Activated CD8-positive, alpha-beta T cell treated with anti-CD3 and anti-CD28 coated beads for 36 hours (primary cell): Measurements from ENCODE around the gene NAA25. TPM values are rescaled to one million over a fixed set of nuclear protein-coding genes. Genes with fewer than 3 reads are reported as not detected.

ENCODE experiments used
- ATAC-seq: fragments of 200-7000 bp; cut with Tn5 transposase; one replicate; pipeline ENCODE4 v1.10.0; 2021; ENCODE audit warnings: mild to moderate bottlenecking, moderate library complexity
- CTCF ChIA-PET: fragments of 350-600 bp; sonication (Branson Sonifier 250); formaldehyde crosslinking; loops from one replicate; lab custom pipeline; 2021; ENCODE audit warnings: antibody characterized with exemption; lab: Charles Lee
- POLR2A ChIA-PET: fragments of 350-600 bp; sonication (Branson Sonifier 250); formaldehyde crosslinking; loops from one replicate; lab custom pipeline; 2021; ENCODE audit warnings: antibody characterized with exemption; lab: Charles Lee
- DNase-seq: peaks from one replicate; pipeline ENCODE4 v3.0.0-alpha.2; 2020
- H3K27ac Mint-ChIP-seq: one replicate; pipeline ENCODE4 v1.8.0; 2021; ENCODE audit warnings: mild to moderate bottlenecking, mixed read lengths
- H3K27me3 Mint-ChIP-seq: one replicate; pipeline ENCODE4 v1.8.0; 2021; ENCODE audit warnings: mixed read lengths
- H3K36me3 Mint-ChIP-seq: one replicate; pipeline ENCODE4 v1.8.0; 2021; ENCODE audit warnings: low read depth, mixed read lengths
- H3K4me1 Mint-ChIP-seq: one replicate; pipeline ENCODE4 v1.8.0; 2021; ENCODE audit warnings: low read depth, mixed read lengths
- H3K4me3 Mint-ChIP-seq: one replicate; pipeline ENCODE4 v1.8.0; 2021; ENCODE audit warnings: mild to moderate bottlenecking, moderate library complexity, mixed read lengths
- H3K9me3 Mint-ChIP-seq: one replicate; pipeline ENCODE4 v1.8.0; 2021; ENCODE audit warnings: mixed read lengths
- intact Hi-C: fragments of 100-400 bp; cut with micrococcal nuclease; formaldehyde crosslinking; loops from one replicate; pipeline ENCODE4 v1.10.0; 2022
- total RNA-seq, 2 experiments: library from RNA; stranded (reverse); gene quantifications; one replicate each; pipeline ENCODE4 v1.2.3, GENCODE V29; 2021
- TF ChIP-seq, protein P1 (sequence below): fragments of 200-600 bp; IDR thresholded peaks from one replicate; pipeline ENCODE4 v1.8.0; 2022; ENCODE audit warnings: antibody characterized with exemption, mild to moderate bottlenecking

NAA25 gene
- total RNA-seq, 2 experiments from 2014 or later = 46.0 to 48.3 TPM

- Mint-ChIP-seq H3K36me3 (peaks cover 36% of the 10 kb centered on the region), H3K4me3 (no peak overlapping the region), H3K9me3 (no peaks in the 10 kb centered on the region), H3K4me1 (peaks cover 10% of the 10 kb centered on the region), H3K27ac (peak overlapping the region; percentile 43), H3K27me3 (no peaks in the 10 kb centered on the region)
- CTCF ChIA-PET = no interaction called here
- ATAC-seq = no peak
- DNase-seq = no peak
- POLR2A ChIA-PET = interaction anchor here (0.7 kb wide), 1 partner anchor 12 kb away, joined by 3 read pairs; no protein-coding TSS in a partner anchor
- intact Hi-C loops = no loop called here
- TF ChIP-seq, protein P1, sequence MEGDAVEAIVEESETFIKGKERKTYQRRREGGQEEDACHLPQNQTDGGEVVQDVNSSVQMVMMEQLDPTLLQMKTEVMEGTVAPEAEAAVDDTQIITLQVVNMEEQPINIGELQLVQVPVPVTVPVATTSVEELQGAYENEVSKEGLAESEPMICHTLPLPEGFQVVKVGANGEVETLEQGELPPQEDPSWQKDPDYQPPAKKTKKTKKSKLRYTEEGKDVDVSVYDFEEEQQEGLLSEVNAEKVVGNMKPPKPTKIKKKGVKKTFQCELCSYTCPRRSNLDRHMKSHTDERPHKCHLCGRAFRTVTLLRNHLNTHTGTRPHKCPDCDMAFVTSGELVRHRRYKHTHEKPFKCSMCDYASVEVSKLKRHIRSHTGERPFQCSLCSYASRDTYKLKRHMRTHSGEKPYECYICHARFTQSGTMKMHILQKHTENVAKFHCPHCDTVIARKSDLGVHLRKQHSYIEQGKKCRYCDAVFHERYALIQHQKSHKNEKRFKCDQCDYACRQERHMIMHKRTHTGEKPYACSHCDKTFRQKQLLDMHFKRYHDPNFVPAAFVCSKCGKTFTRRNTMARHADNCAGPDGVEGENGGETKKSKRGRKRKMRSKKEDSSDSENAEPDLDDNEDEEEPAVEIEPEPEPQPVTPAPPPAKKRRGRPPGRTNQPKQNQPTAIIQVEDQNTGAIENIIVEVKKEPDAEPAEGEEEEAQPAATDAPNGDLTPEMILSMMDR = no peak
These were observed 77.1 kb downstream of the NAA25 start for GRCh38 chr12:112031472-112031871.

DNA sequence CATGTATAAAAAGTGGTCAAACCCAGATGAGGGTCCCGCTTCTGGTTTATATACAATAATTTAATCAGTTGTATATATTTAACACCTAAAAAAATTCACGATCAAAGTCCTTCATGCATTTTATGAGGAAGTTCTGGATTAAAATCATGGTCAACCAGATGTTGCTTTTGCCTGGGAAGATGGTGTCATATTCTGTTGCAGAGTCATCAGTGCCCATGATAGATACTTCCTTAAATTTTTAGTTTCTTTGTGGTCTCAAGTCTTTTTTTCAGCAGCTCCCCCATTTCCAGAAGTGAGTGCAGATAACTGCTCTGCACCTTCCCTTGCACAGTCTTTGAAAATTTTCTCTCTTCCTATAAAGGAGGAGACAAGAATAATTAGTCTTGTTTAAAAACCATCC, 79.3 kb downstream of the NAA25 start:
- H3K9me3 Mint-ChIP-seq = no peaks in the 10 kb centered on the region
- DNase-seq = no peak
- H3K4me3 Mint-ChIP-seq = no peak overlapping the region
- H3K4me1 Mint-ChIP-seq = peaks cover 19% of the 10 kb centered on the region
- POLR2A ChIA-PET = interaction anchor here (0.6 kb wide), 1 partner anchor 13 kb away, joined by 3 read pairs; no protein-coding TSS in a partner anchor
- H3K36me3 Mint-ChIP-seq = peaks cover 43% of the 10 kb centered on the region
- H3K27me3 Mint-ChIP-seq = no peaks in the 10 kb centered on the region
- ATAC-seq = no peak
- CTCF ChIA-PET = interaction anchor here (1.1 kb wide), 1 partner anchor 83 kb away, joined by 3 read pairs; no protein-coding TSS in a partner anchor
- intact Hi-C loops = no loop called here
- peak overlapping the region; percentile 14 for H3K27ac Mint-ChIP-seq
- TF ChIP-seq, protein P1 = no peak

GRCh38 chr12:112025808-112026375, 82.7 kb downstream of the NAA25 start:
- Mint-ChIP-seq H3K4me1 (peaks cover 37% of the 10 kb centered on the region), H3K27me3 (no peaks in the 10 kb centered on the region), H3K9me3 (no peaks in the 10 kb centered on the region), H3K36me3 (peaks cover 42% of the 10 kb centered on the region), H3K27ac (peak overlapping the region; percentile 77), H3K4me3 (no peak overlapping the region)
- TF ChIP-seq, protein P1 = no peak
- intact Hi-C loops = no loop called here
- ATAC-seq (no peak), DNase-seq (no peak)
- POLR2A ChIA-PET = interaction anchor here (0.7 kb wide), 1 partner anchor 81 kb away, joined by 3 read pairs; no protein-coding TSS in a partner anchor
- CTCF ChIA-PET = no interaction called here

- no peak for ATAC-seq
- peaks cover 48% of the 10 kb centered on the region for H3K4me1 Mint-ChIP-seq
These were observed 84.7 kb downstream of the NAA25 start for GRCh38 chr12:112023759-112024396.

More at GRCh38 chr12:112023759-112024396, 84.7 kb downstream of the NAA25 start:
- intact Hi-C loops = no loop called here
- no peak for DNase-seq
- Mint-ChIP-seq H3K27me3 (no peaks in the 10 kb centered on the region), H3K4me3 (no peak overlapping the region), H3K36me3 (peaks cover 37% of the 10 kb centered on the region), H3K9me3 (no peaks in the 10 kb centered on the region), H3K27ac (peak overlapping the region; percentile 6)
- ChIA-PET POLR2A (interaction anchor here (0.7 to 3.2 kb wide), 4 partner anchors 10 to 187 kb away, joined by 3 to 32 read pairs (median 3); partner anchors contain the start of genes ERP29 and TMEM116), CTCF (interaction anchor here (0.9 to 1.8 kb wide), 5 partner anchors 8 to 23 kb away, joined by 3 to 5 read pairs (median 3); partner anchors contain the start of genes ERP29 and TMEM116)
- TF ChIP-seq, protein P1 = no peak
